HepG2 (cell line): Measurements from ENCODE around the gene COPE. TPM values are rescaled to one million over a fixed set of nuclear protein-coding genes. Genes with fewer than 3 reads are reported as not detected.
A peak's percentile ranks its signal among the peaks of the same experiment; 100 is the strongest.

Experiments used
- ATAC-seq: fragments of 200-7000 bp; cut with Tn5 transposase; 3 replicates; pipeline ENCODE4 v1.9.1; 2020; ENCODE audit warnings: mild to moderate bottlenecking, moderate library complexity
- BruUV-seq: library from RNA; stranded (reverse); fragments of 400-500 nt; replicated peaks from 2 replicates; lab custom pipeline; 2021; lab: Mats Ljungman, UMichigan
- CTCF ChIA-PET: fragments of 300-600 bp; formaldehyde crosslinking; extraction: SDS; loops from one replicate; lab custom pipeline; 2021; ENCODE audit warnings: low total read pairs, inconsistent platforms, low intra/inter-chr PET ratio; lab: Yijun Ruan, JAX
- POLR2A ChIA-PET: fragments of 350-600 bp; sonication (Branson Sonifier 250); formaldehyde crosslinking; loops from one replicate; lab custom pipeline; 2020; ENCODE audit warnings: antibody characterized with exemption, inconsistent platforms; lab: Yijun Ruan, JAX
- DNase-seq: peaks from one replicate; pipeline ENCODE4 v3.0.0-alpha.2; 2015; ENCODE audit warnings: low spot score
- FAIRE-seq: peaks from 3 replicates; lab custom pipeline; 2011; peaks lifted over from hg19 to GRCh38; lab: Jason Lieb, UNC
- H2AFZ ChIP-seq: one replicate; pipeline ENCODE4 v1.6.1; 2011; ENCODE audit warnings: low read length, inconsistent platforms
- H3K27ac ChIP-seq: fragments of 300-600 bp; 3 replicates; pipeline ENCODE4 v1.8.0; 2011; ENCODE audit warnings: mixed run types, mild to moderate bottlenecking, mixed read lengths, low read length, inconsistent platforms; ENCODE audit not compliant: insufficient read depth; ENCODE audit errors: extremely low read length
- H3K27me3 ChIP-seq, 2 experiments: fragments of 200-600 bp in 1 of 2; 2 replicates in 1 of 2; 3 replicates in 1 of 2; pipeline versions ENCODE4 v1.6.0 to v1.8.0; 2011; ENCODE audit warnings: low read length in 2 of 2, mild to moderate bottlenecking in 2 of 2, moderate library complexity in 2 of 2, inconsistent platforms in 1 of 2; ENCODE audit not compliant: insufficient read depth in 2 of 2, control insufficient read depth in 1 of 2
- H3K36me3 ChIP-seq, 2 experiments: fragments of 200-600 bp in 1 of 2; replicated peaks in 1 of 2; 2 replicates in 1 of 2; 3 replicates in 1 of 2; pipeline versions ENCODE4 v1.5.1 to v1.8.0; 2011; ENCODE audit warnings: low read length in 2 of 2, inconsistent platforms in 1 of 2; ENCODE audit not compliant: insufficient read depth in 2 of 2, control insufficient read depth in 1 of 2
- H3K4me1 ChIP-seq: 2 replicates; pipeline ENCODE4 v1.5.1; 2012; ENCODE audit warnings: low read length, inconsistent platforms; ENCODE audit not compliant: insufficient read depth
- H3K4me2 ChIP-seq: 2 replicates; pipeline ENCODE4 v1.6.0; 2011; ENCODE audit warnings: low read depth, low read length, inconsistent platforms
- H3K4me3 ChIP-seq, 3 experiments: fragments of 200-600 bp in 1 of 3; sonication (generic), shearing (Covaris generic) in 1 of 3; replicated peaks in 1 of 3; 2 replicates each; pipeline ENCODE4 v1.5.1; 2011 to 2016; ENCODE audit warnings: low read length in 3 of 3, inconsistent platforms in 2 of 3, low read depth in 2 of 3, mild to moderate bottlenecking in 2 of 3, control low read depth in 1 of 3, mixed read lengths in 1 of 3; ENCODE audit not compliant: insufficient read depth in 1 of 3
- H3K79me2 ChIP-seq: one replicate; pipeline ENCODE4 v1.6.1; 2011; ENCODE audit warnings: low read length, inconsistent platforms; ENCODE audit not compliant: insufficient read depth
- H3K9ac ChIP-seq: 2 replicates; pipeline ENCODE4 v1.6.0; 2011; ENCODE audit warnings: mild to moderate bottlenecking, low read depth, low read length, inconsistent platforms; ENCODE audit not compliant: insufficient read depth
- H3K9me3 ChIP-seq: 2 replicates; pipeline ENCODE4 v1.5.1; 2012; ENCODE audit warnings: mild to moderate bottlenecking, low read length
- H4K20me1 ChIP-seq: 2 replicates; pipeline ENCODE4 v1.6.0; 2011; ENCODE audit warnings: inconsistent platforms, mild to moderate bottlenecking, low read length, moderate library complexity; ENCODE audit not compliant: insufficient read depth
- ARNT2 ChIP-seq: sonication (generic); formaldehyde crosslinking; IDR thresholded peaks from 2 replicates; pipeline ENCODE4 v1.8.0; 2022; ENCODE audit warnings: mild to moderate bottlenecking, low read depth, missing genetic modification reagents, moderate library complexity
- CHD4 ChIP-seq: fragments of 200-600 bp; sonication (generic); IDR thresholded peaks from 2 replicates; pipeline ENCODE4 v1.7.0; 2017; ENCODE audit warnings: mild to moderate bottlenecking, low read length, borderline replicate concordance
- GATAD2A ChIP-seq: IDR thresholded peaks from 2 replicates; pipeline ENCODE4 v1.6.1; 2016
- HNF4G ChIP-seq, 2 experiments: sonication (generic) in 1 of 2; formaldehyde crosslinking in 1 of 2; IDR thresholded peaks; 2 replicates each; pipeline versions ENCODE4 v1.4.0 to v1.6.1; 2011 to 2020; ENCODE audit warnings: borderline replicate concordance in 2 of 2, low read depth in 2 of 2, mild to moderate bottlenecking in 2 of 2, low read length in 1 of 2, missing genetic modification reagents in 1 of 2, moderate library complexity in 1 of 2
- HOXA3 ChIP-seq: sonication (generic); formaldehyde crosslinking; IDR thresholded peaks from 2 replicates; pipeline ENCODE4 v1.5.0; 2020; ENCODE audit warnings: missing genetic modification reagents
- KDM1A ChIP-seq: IDR thresholded peaks from 2 replicates; pipeline ENCODE4 v1.6.1; 2016; ENCODE audit warnings: missing compliant biosample characterization
- PCBP2 ChIP-seq: fragments of 200-400 bp; formaldehyde crosslinking; optimal IDR thresholded peaks from 2 replicates; pipeline ENCODE3; 2018; ENCODE audit warnings: low read length, low read depth; ENCODE audit not compliant: poor library complexity, severe bottlenecking
- SP4 ChIP-seq: sonication (generic); formaldehyde crosslinking; IDR thresholded peaks from 2 replicates; pipeline ENCODE4 v1.8.1; 2023; ENCODE audit warnings: mild to moderate bottlenecking, missing genetic modification reagents
- XRCC5 ChIP-seq: fragments of 200-400 bp; formaldehyde crosslinking; optimal IDR thresholded peaks from 2 replicates; pipeline ENCODE3; 2017; ENCODE audit warnings: mild to moderate bottlenecking, low read length
- YEATS2 ChIP-seq: sonication (generic); formaldehyde crosslinking; IDR thresholded peaks from 2 replicates; pipeline ENCODE4 v1.4.0; 2020; ENCODE audit warnings: missing genetic modification reagents, borderline replicate concordance
- ZBTB7B ChIP-seq: sonication (generic); formaldehyde crosslinking; IDR thresholded peaks from 2 replicates; pipeline ENCODE4 v1.4.0; 2020; ENCODE audit warnings: missing genetic modification reagents
- ZNF121 ChIP-seq: sonication (generic); formaldehyde crosslinking; IDR thresholded peaks from 2 replicates; pipeline ENCODE4 v1.5.0; 2020; ENCODE audit warnings: mild to moderate bottlenecking, missing genetic modification reagents
- ZNF234 ChIP-seq: sonication (generic); formaldehyde crosslinking; conservative IDR thresholded peaks from 2 replicates; pipeline ENCODE4 v1.5.1; 2020; ENCODE audit warnings: mild to moderate bottlenecking, missing genetic modification reagents
- ZNF629 ChIP-seq: sonication (generic); formaldehyde crosslinking; conservative IDR thresholded peaks from 2 replicates; pipeline ENCODE4 v1.5.0; 2020; ENCODE audit warnings: missing genetic modification reagents
- ZNF746 ChIP-seq: sonication (generic); formaldehyde crosslinking; IDR thresholded peaks from 2 replicates; pipeline ENCODE4 v1.8.0; 2022; ENCODE audit warnings: mild to moderate bottlenecking, missing genetic modification reagents
- WGBS: methylation state at CpG from one replicate; pipeline ENCODE4 v1.1.6; 2017; ENCODE audit warnings: low lambda C conversion rate; 5-methylcytosine and 5-hydroxymethylcytosine counted together
- in situ Hi-C: cut with HindIII; loops from 2 replicates; pipeline ENCODE4 v1.10.0; 2017; ENCODE audit warnings: low pct_unique_long_range_greater_than_20kb; ENCODE audit not compliant: extremely low pct_ligation_motif_present
- intact Hi-C: fragments of 100-400 bp; cut with micrococcal nuclease; formaldehyde crosslinking; loops from one replicate; pipeline ENCODE4 v1.10.0; 2022; ENCODE audit not compliant: unreplicated experiment
- polyA plus RNA-seq, 8 experiments: library from polyadenylated mRNA; depleted of rRNA in 3 of 8; stranded (reverse) in 7 of 8; unstranded in 1 of 8; fragments of >200 nt; fragmentation: Illumina TruSeq in 4 of 8; extraction: Trizol in 4 of 8; gene quantifications; 2 replicates each; pipeline versions ENCODE4 v1.2.1 to v1.2.3, GENCODE V29; 2011 to 2016; ENCODE audit warnings: low read depth in 4 of 8, missing spikeins in 1 of 8, mixed read lengths in 1 of 8; ENCODE audit not compliant: insufficient read depth in 1 of 8
- total RNA-seq, 5 experiments: library from RNA; depleted of rRNA; stranded (reverse); fragments of >200 nt; fragmentation: Illumina TruSeq; extraction: Trizol; gene quantifications; 2 replicates each; pipeline ENCODE4 v1.2.3, GENCODE V29; 2016; ENCODE audit warnings: low read depth in 1 of 5
- TF ChIP-seq, protein P1 (sequence below): IDR thresholded peaks from 2 replicates; pipeline ENCODE4 v1.4.0; 2020; ENCODE audit warnings: mild to moderate bottlenecking, missing genetic modification reagents

The COPE gene
- total and polyA plus RNA-seq, 2 of the 13 experiments (the other 11 are each of a cell fraction or from before 2014, with no cell fraction given): 189 to 205 TPM

DNA sequence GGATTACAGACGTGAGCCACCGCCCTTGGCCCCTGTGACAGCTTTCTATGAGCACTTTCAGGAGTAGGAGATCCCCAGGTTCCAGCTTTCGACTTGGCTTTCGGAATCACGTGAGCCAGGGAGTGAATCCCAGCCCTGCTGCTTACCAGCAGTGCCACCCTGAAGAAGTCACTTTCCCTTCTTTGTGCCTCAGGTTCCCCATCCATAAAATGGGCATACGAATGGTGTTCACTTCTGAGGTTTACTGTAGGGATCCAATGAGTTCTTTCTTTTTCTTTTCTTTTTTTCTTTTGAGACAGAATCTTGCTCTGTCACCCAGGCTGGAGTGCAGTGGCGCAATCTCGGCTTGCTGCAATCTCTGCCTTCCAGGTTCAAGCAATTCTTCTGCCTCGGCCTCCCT lies 26.1 kb upstream of the COPE start:
- no peak for DNase-seq
- H3K27me3 ChIP-seq: no peaks in the 10 kb centered on the region
- peaks cover 31% of the 10 kb centered on the region for H3K4me1 ChIP-seq
- in situ Hi-C loops (no loop called here), intact Hi-C loops (no loop called here)
- no peak overlapping the region for H2AFZ ChIP-seq
- TF ChIP-seq ZNF629 (CRISPR knock-in tag) (peak; percentile 87), PCBP2 (no peak)
- BruUV-seq: no TSS peak
- 63% methylated on average over 9 of the region's 9 CpGs for WGBS
- H3K9ac ChIP-seq: no peak overlapping the region
- H3K36me3 ChIP-seq: no peaks in the 10 kb centered on the region
- no peaks in the 10 kb centered on the region for H4K20me1 ChIP-seq
- no peaks in the 10 kb centered on the region for H3K79me2 ChIP-seq
- no peaks in the 10 kb centered on the region for H3K9me3 ChIP-seq
- ATAC-seq: no peak
- POLR2A ChIA-PET: no interaction called here
- H3K4me3 ChIP-seq: no peak overlapping the region
- no peak overlapping the region for H3K4me2 ChIP-seq
- no peak overlapping the region for H3K27ac ChIP-seq
- CTCF ChIA-PET: no interaction called here
- no peak for FAIRE-seq

DNA sequence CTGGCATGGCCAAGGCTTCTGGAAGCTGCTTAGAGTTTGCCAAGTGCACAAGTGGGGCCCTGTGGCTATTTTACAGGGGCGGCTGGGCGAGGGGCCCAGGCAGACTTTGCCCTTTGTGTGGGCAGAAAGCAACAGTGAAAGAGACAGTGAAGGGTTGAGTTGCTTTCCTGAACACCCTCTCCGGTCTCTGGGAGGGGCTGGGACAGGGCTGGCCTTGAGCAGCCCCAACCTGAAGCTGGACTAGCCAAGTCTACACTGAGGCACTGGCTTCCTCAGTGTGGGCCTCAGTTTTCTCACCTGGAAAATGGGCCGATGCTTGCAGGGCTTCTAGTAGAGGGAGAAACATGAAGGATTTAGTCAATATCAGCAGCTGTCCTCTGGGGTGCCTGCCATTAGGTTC lies 24.3 kb upstream of the COPE start:
- in situ Hi-C loops (loop anchor here (5.0 kb wide), 1 partner anchor 44 kb away; no protein-coding TSS in a partner anchor), intact Hi-C loops (loop anchor here (2.0 kb wide), 1 partner anchor 17 kb away; no protein-coding TSS in a partner anchor)
- 25% methylated on average over 4 of the region's 4 CpGs for WGBS
- BruUV-seq: no TSS peak
- H3K27ac ChIP-seq: no peak overlapping the region
- CTCF ChIA-PET: no interaction called here
- H3K4me3 ChIP-seq: no peak overlapping the region; a peak in 1 of 6 replicates
- H3K9me3 ChIP-seq: no peaks in the 10 kb centered on the region
- POLR2A ChIA-PET: no interaction called here
- peaks cover 47% of the 10 kb centered on the region for H3K4me1 ChIP-seq
- no peaks in the 10 kb centered on the region for H3K79me2 ChIP-seq
- H3K27me3 ChIP-seq: no peaks in the 10 kb centered on the region
- no peaks in the 10 kb centered on the region for H4K20me1 ChIP-seq
- peaks cover 0 to 1% of the 10 kb centered on the region in 2 experiments; a peak in 1 of 5 replicates for H3K36me3 ChIP-seq
- DNase-seq (peak; percentile 29), ATAC-seq (peak; percentile 13; the same call in 1 of the 3 replicates), FAIRE-seq (peak; percentile 36)
- H3K4me2 ChIP-seq: peak overlapping the region; percentile 65
- H3K9ac ChIP-seq: no peak overlapping the region
- H2AFZ ChIP-seq: no peak overlapping the region
- TF ChIP-seq ZBTB7B (CRISPR knock-in tag) (0 out of 2 replicates have a peak, but pooled peaks have one; percentile 52), KDM1A (CRISPR knock-in tag) (peak; percentile 98), ZNF746 (CRISPR knock-in tag) (0 out of 2 replicates have a peak, but pooled peaks have one; percentile 10), CHD4 (peak; percentile 79; the same call in 1 of the 2 replicates), SP4 (CRISPR knock-in tag) (no peak), HNF4G (IDR thresholded peaks at IDR 0.05; ENCODE audit: borderline replicate concordance, low read depth, low read length) (peak; percentile 71), HNF4G (CRISPR knock-in tag; IDR thresholded peaks at IDR 0.05; ENCODE audit: borderline replicate concordance, low read depth) (peak; percentile 52; the same call in 1 of the 2 replicates), YEATS2 (CRISPR knock-in tag) (no peak), HOXA3 (CRISPR knock-in tag) (peak; percentile 34; the same call in 1 of the 2 replicates), ZNF121 (0 out of 2 replicates have a peak, but pooled peaks have one; percentile 29), GATAD2A (peak; percentile 41; the same call in 1 of the 2 replicates), ZNF234 (no peak), XRCC5 (peak; percentile 21), ARNT2 (no peak)
- TF ChIP-seq, protein P1, sequence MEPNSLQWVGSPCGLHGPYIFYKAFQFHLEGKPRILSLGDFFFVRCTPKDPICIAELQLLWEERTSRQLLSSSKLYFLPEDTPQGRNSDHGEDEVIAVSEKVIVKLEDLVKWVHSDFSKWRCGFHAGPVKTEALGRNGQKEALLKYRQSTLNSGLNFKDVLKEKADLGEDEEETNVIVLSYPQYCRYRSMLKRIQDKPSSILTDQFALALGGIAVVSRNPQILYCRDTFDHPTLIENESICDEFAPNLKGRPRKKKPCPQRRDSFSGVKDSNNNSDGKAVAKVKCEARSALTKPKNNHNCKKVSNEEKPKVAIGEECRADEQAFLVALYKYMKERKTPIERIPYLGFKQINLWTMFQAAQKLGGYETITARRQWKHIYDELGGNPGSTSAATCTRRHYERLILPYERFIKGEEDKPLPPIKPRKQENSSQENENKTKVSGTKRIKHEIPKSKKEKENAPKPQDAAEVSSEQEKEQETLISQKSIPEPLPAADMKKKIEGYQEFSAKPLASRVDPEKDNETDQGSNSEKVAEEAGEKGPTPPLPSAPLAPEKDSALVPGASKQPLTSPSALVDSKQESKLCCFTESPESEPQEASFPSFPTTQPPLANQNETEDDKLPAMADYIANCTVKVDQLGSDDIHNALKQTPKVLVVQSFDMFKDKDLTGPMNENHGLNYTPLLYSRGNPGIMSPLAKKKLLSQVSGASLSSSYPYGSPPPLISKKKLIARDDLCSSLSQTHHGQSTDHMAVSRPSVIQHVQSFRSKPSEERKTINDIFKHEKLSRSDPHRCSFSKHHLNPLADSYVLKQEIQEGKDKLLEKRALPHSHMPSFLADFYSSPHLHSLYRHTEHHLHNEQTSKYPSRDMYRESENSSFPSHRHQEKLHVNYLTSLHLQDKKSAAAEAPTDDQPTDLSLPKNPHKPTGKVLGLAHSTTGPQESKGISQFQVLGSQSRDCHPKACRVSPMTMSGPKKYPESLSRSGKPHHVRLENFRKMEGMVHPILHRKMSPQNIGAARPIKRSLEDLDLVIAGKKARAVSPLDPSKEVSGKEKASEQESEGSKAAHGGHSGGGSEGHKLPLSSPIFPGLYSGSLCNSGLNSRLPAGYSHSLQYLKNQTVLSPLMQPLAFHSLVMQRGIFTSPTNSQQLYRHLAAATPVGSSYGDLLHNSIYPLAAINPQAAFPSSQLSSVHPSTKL: peak; percentile 22; the same call in 1 of the 2 replicates
